DOHH2 (cell line): ENCODE measurements around the gene TCERG1.

Experiments
- CTCF ChIP-seq: fragments of 200-600 bp; sonication (generic); IDR thresholded peaks from one replicate; pipeline ENCODE4 v1.5.1; 2014; ENCODE audit warnings: antibody characterized with exemption, mild to moderate bottlenecking, low read depth, low read length; ENCODE audit not compliant: poor library complexity, severe bottlenecking
- EZH2phosphoT487 ChIP-seq: fragments of 200-600 bp; sonication (generic); IDR thresholded peaks from 2 replicates; pipeline ENCODE4 v1.6.1; 2017; ENCODE audit warnings: borderline replicate concordance, mild to moderate bottlenecking, antibody characterized with exemption, low read length, moderate library complexity, mixed read lengths

- no peak for TF ChIP-seq CTCF
- no peak for TF ChIP-seq EZH2phosphoT487
Observed at GRCh38 chr5:146425023-146425422, 22.1 kb upstream of the TCERG1 start.
